HG02571 (cell line): ENCODE data around the gene TCAIM.
"Not testable (repeated sequence)": the region's sequence is repeated elsewhere in the genome, so short reads cannot be mapped to it uniquely, and the experiment has no call there.

Experiments used
- ATAC-seq: cut with Tn5 transposase; IDR thresholded peaks from one replicate; pipeline ENCODE4 v1.9.1; 2021; ENCODE audit warnings: mild to moderate bottlenecking, moderate library complexity; ENCODE audit not compliant: unreplicated experiment

TCAIM gene

GRCh38 chr3:44412365-44412764, 73.8 kb downstream of the TCAIM start:
- no peak for ATAC-seq

DNA sequence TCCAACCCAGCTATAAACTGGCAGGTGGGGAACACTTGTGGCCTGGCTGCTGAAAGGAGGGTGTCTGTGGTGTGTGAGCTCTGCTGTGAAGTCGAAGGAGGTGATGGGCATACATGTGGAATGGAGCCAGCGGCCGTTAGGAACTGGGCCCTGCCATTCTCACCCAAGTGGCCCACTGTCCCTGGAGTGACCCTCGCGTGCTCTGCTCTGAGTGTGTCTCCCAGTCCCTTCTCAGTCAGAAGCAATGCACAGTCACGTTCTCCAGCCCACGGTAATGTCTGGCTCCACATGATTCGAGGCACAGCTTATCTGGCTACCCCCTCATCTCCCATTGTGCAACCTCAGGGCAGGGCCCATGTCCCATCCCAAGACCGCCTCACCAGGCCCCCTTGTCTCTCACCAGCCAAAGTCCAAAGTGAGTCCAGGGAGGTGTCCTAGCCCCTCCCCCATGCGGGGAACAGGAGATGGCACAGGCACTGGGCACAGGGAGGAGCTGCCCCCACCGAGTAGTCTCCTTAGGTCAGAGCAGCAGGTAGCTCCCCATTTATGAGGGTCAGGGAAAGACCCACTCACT, 76.0 kb downstream of the TCAIM start:
- no peak for ATAC-seq

DNA sequence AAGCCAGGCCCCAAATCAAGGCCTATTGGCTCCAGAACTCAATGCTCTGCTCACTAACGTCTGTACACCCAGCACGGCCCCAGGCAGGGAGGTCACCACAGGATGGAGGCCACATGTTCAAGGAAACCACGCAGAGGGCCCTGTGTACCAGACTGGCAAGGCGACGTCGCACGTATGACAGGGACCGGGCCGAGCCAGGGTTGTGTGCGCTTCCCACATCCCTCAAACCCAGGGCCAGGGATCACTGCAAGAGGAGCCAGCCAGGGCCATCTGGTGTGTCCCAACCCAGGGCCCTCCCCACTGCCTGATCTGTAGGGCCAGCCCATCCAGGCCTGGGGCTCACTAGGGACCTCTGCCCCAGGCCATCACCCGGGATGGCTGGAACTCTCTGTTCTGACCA, 76.9 kb downstream of the TCAIM start:
- ATAC-seq: no peak

GRCh38 chr3:44416031-44417030, 77.8 kb downstream of the TCAIM start:
- ATAC-seq: no peak

DNA sequence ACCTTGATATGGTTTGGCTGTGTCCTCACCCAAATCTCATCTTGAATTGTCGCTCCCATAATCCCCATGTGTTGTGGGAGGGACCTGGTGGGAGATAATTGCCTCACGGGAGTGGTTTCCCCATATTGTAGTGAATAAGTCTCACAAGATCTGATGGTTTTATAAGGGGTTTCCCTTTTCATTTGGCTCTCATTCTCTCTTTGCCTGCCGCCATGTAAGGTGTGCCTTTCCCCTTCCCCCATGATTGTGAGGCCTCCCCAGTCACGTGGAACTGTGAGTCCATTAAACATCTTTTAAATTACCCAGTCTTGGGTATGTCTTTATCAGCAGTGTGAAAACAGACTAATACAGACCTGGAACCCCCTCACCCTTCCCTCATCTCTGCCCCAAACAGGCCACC, 79.6 kb downstream of the TCAIM start:
- not testable (repeated sequence) for ATAC-seq

GRCh38 chr3:44418549-44418948, 80.0 kb downstream of the TCAIM start:
- no peak for ATAC-seq

- ATAC-seq: no peak
Measured at GRCh38 chr3:44419116-44419922, 80.8 kb downstream of the TCAIM start.

DNA sequence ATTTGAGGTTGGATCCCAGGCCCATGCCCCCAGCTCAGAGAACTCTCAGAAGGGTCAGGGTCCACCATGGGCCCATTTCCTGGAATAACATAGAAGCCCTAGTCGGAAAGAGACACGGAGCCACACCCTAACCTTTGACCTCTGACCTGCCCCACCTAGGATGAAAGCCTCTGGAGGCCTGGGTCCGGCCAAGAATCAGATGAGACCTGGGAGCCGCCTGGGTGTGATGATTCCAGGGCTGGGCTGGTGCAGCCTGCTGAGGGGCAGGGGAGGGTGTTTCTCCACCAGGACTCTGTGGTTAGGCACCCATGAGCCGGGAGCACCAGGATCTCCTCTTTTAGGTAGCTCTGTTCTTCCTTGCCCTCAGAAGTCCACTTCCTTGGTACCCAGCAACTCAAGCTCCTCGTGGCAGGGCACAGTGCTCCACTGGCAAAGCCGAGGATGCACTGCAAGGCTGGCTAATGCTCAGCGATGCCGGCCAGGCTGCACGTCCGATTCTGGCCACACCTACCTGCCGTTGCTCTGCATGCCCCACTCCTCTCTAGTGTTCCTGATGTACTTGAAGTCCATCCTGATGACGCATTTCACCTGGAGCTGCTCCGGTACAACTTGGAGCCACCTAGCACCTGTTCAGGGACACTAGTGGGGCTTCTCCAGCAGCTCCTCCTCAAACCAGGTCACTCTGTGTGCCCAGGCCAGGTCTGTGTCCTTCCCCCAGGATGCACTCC, 81.5 kb downstream of the TCAIM start:
- ATAC-seq: no peak

DNA sequence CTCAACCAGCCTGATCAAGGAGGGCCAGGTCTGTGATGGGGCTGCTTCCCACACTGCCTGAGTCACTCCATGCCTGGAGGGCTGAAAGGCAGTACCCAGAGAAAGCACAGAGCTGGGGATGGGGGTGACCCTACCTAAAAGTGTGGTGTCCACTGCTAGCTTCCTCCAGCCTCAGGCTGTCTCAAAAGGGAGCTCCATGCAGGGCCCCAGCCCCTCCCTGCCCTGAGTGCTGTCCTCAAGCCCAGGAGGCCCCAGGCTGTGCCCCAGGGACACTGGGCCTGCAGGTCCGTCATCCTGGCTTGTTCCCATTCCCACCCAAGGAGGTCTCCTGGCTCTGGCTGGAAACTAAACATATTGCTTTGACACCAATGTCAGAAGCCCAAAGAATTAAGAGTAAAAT, 82.1 kb downstream of the TCAIM start:
- ATAC-seq: no peak

DNA sequence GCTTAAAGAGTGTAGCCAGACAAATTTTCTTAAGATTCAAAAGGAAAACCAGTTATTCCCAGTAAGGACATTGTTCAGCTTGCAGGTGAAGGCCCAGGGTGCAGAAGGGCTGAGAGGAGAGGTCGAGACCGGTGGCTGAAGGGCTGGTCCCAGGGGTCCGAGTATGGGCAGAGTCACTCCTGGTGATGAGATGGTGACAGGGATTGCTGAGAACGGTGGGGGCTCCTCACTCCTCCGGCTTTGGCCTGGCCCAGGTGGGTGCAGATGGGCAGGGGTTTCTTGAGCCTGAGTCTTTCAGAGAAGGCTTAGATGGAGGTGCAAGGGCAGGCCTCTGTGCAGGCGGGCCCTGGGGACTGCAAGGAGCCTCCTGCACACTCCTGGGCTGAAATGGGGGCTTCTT, 82.7 kb downstream of the TCAIM start:
- no peak for ATAC-seq

DNA sequence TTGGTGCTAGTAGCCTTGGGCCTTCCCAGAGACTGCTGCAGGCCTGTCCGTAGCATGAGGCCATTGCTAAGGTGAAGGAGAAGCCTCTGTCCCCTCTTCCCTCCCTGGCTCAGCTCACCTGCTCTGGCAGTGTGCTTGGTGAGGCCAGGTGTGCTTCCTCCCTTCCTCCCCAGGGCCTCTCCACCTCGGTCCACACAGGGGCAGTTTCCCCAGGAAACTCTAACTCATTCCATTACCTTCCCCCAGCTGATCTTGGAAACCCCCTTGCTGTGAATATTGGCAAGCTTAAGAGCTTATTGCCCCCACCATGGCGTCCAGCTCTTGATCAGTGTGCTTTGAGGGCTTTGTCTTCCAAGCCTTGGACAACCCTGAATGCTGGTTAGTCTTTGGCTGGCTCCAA, 86.2 kb downstream of the TCAIM start:
- no peak for ATAC-seq

DNA sequence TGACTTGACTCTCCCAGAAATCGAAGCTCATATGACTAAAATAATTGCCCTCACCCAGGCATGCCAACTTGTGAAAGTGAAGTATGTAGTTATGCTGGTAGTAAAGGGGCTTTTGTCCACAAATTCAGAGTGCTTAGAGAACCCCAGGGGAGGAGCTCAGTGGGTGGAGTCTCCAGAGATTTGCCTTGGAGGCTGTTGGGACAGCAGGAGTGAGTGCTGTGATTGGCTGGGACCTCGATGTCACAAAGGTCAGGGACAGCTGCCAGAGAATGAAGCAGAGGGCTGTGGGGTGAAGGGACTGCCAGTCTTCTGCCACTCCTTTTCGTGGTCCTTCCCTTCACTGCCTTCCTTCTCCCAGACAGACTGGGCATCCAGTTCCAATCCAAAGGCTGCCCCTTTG, 89.1 kb downstream of the TCAIM start:
- no peak for ATAC-seq

GRCh38 chr3:44428910-44429309, 90.3 kb downstream of the TCAIM start:
- ATAC-seq: no peak

- no peak for ATAC-seq
Measured at GRCh38 chr3:44429459-44429858, 90.9 kb downstream of the TCAIM start.

DNA sequence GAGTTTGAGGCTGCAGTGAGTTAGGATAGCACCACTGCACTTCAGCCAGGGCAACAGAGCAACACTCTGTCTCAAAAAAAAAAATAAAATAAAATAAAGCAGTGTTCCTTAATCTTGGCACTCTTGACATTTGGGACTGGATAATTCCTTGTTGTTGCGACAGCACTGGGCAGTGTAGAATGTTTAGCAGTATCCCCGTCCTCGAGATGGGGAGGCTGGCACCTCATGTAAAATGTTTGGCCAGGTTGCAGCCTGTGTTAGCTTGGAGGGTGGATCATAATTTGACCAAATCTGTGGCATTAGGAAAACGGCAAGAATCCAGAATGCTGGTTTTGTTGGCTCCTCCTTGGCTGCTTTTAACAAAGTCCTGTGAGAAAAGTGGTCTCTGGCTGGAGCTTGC, 91.9 kb downstream of the TCAIM start:
- ATAC-seq: no peak

DNA sequence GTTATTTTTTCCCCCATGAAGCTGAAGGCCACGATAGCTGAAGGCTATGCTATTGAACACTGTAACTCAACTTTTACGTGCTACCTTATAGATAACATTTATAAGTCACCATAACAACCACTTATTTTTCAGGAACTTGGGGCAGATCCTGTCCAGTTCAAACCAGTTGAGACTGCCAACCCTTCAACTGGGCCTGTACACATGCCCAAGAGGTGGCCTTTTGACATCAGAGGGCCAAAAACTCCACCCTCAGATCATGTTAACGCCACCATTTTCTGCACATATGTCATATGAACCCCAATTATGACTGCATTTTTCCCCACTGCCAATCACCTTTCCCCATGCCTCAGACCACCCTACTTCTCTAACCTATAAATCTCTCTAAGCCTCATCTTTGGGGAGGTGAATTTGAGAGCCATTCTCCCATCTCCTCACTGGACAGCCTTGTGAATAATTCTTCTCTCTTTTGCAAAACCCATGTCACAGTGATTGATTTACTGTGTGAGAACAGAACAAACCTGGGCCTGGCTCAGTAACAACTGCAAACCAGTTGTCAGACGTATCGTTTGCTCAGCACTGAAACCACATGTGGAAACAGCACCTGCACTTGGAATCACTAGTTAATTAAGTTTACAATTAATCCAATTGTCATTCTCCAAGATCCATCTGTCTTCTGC, 96.4 kb downstream of the TCAIM start:
- no peak for ATAC-seq

DNA sequence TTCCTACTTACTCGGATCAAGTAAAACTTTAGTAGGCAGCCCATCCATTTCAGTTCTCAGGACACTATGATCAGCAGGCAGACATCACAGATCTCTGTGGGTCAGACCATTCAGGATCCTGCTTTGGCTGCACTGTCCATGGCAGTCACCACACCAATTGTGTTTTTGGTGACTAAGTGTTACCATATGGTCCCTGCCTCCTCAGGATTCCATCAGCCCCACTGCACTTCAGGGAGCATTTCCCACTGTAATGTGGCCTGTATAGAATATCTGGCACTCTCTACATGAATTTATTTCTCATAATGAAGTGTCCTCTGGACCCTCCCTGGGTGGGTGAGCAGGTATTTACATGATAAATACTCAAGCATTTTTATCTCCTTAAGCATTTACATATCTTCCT, 97.6 kb downstream of the TCAIM start:
- ATAC-seq: no peak

DNA sequence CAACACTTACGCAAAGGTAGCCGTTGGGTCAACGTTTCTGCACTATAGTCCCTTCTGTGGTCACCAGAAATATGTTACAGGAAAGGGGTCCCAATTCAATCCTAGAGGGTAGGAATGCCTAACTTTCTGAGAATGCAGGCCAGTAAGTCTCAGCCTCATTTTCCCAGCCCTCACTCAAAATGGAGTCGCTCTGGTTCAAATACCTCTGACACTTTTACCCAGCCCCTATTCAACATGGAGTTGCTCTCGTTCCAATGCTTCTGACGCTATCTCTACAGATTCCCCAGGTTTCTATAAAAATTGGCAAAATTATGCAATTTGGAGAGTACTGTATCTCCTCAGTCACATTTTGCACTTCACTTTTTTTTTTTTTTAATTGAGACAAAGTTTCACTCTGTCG, 99.2 kb downstream of the TCAIM start:
- ATAC-seq: no peak

GRCh38 chr3:44439499-44440295, 101.1 kb downstream of the TCAIM start:
- ATAC-seq: peak; percentile 96
